Measurements from ENCODE around the gene WDFY1.

GRCh38 chr2:223944703-223945531, at the start of gene WDFY1:
- TF ChIP-seq CTCF (IDR thresholded peaks at IDR 0.05) (peak in 1 of 6 experiments; percentile 4), POLR2A (IDR thresholded peaks at IDR 0.05) (peak; percentile 58 to 87)

Data from adrenal gland (tissue), 5 donors.